IPS-NIHi7 (cell line): ENCODE data around the gene RNF114.
"Not testable (repeated sequence)": the region's sequence is repeated elsewhere in the genome, so short reads cannot be mapped to it uniquely, and the experiment has no call there.

Experiments
- DNase-seq: peaks from one replicate; pipeline ENCODE4 v3.0.0; 2012; ENCODE audit warnings: mixed read lengths; ENCODE audit errors: extremely low spot score

Gene RNF114

GRCh38 chr20:49964964-49965780 is 29.0 kb downstream of the RNF114 start:
- DNase-seq = peak; percentile 88

- no peak for DNase-seq
Measured at GRCh38 chr20:49965781-49966305, 29.6 kb downstream of the RNF114 start.

- no peak for DNase-seq
Measured at GRCh38 chr20:49966861-49967260, 30.7 kb downstream of the RNF114 start.

GRCh38 chr20:49969234-49969633 is 33.0 kb downstream of the RNF114 start:
- no peak for DNase-seq

GRCh38 chr20:49969946-49970345 is 33.7 kb downstream of the RNF114 start:
- DNase-seq = no peak

- DNase-seq = no peak
Measured at GRCh38 chr20:49970498-49970897, 34.3 kb downstream of the RNF114 start.

GRCh38 chr20:49973981-49974380 is 37.8 kb downstream of the RNF114 start:
- DNase-seq = no peak

- no peak for DNase-seq
Measured at GRCh38 chr20:49976542-49976941, 40.3 kb downstream of the RNF114 start.

GRCh38 chr20:49977740-49978139 is 41.5 kb downstream of the RNF114 start:
- not testable (repeated sequence) for DNase-seq

- DNase-seq = no peak
Measured at GRCh38 chr20:49978685-49979029, 42.5 kb downstream of the RNF114 start.

- peak; percentile 83 for DNase-seq
Measured at GRCh38 chr20:49979030-49979832, 43.0 kb downstream of the RNF114 start.

- no peak for DNase-seq
Measured at GRCh38 chr20:49980140-49981008, 44.2 kb downstream of the RNF114 start.

- DNase-seq = no peak
Measured at GRCh38 chr20:49981218-49982071, 45.2 kb downstream of the RNF114 start.

GRCh38 chr20:49982072-49982345 is 45.8 kb downstream of the RNF114 start:
- DNase-seq = no peak

- DNase-seq = peak; percentile 94
Measured at GRCh38 chr20:49982346-49983122, 46.3 kb downstream of the RNF114 start, which contains the start of gene SNAI1. Gene SNAI1 (plus strand): TSS chr20:49982980. CDS start chr20:49983060, 80 bp downstream.

- no peak for DNase-seq
Measured at GRCh38 chr20:49983123-49983847, 47.1 kb downstream of the RNF114 start.

GRCh38 chr20:49983848-49984408 is 47.7 kb downstream of the RNF114 start:
- DNase-seq = no peak

GRCh38 chr20:49984426-49985153 is 48.4 kb downstream of the RNF114 start:
- no peak for DNase-seq
